Caco-2 (cell line): Measurements from ENCODE around the gene LRBA. TPM values are rescaled to one million over a fixed set of nuclear protein-coding genes. Genes with fewer than 3 reads are reported as not detected.

ENCODE experiments used
- BruUV-seq: library from RNA; stranded (reverse); fragments of 400-500 nt; replicated peaks from 2 replicates; lab custom pipeline; 2021; lab: Mats Ljungman, UMichigan
- CTCF ChIA-PET: fragments of 300-600 bp; sonication (Branson Sonifier 250); formaldehyde crosslinking; loops from one replicate; lab custom pipeline; 2022; ENCODE audit warnings: antibody characterized with exemption; lab: Charles Lee
- POLR2A ChIA-PET: fragments of 300-600 bp; sonication (Branson Sonifier 250); formaldehyde crosslinking; loops from one replicate; lab custom pipeline; 2022; ENCODE audit warnings: antibody characterized with exemption; lab: Charles Lee
- DNase-seq, 2 experiments: peaks; one replicate each; pipeline versions ENCODE4 v3.0.0 to v3.0.0-alpha.2; 2020 to 2022
- H3K27me3 ChIP-seq: replicated peaks from 2 replicates; pipeline ENCODE4 v1.6.0; 2011; ENCODE audit warnings: low read length; ENCODE audit not compliant: control insufficient read depth, insufficient read depth
- H3K36me3 ChIP-seq: 2 replicates; pipeline ENCODE4 v1.5.1; 2011; ENCODE audit warnings: low read length; ENCODE audit not compliant: control insufficient read depth, insufficient read depth
- H3K4me1 ChIP-seq: fragments of 250-450 bp; sonication (Bioruptor Pico); 2 replicates; pipeline ENCODE4 v1.5.1; 2020; ENCODE audit warnings: mild to moderate bottlenecking
- H3K4me3 ChIP-seq: 2 replicates; pipeline ENCODE4 v1.5.1; 2011; ENCODE audit warnings: low read depth, mild to moderate bottlenecking, control low read depth, low read length
- H3K9me3 ChIP-seq: fragments of 250-450 bp; sonication (Bioruptor Pico); 2 replicates; pipeline ENCODE4 v1.5.1; 2020; ENCODE audit warnings: mild to moderate bottlenecking, moderate library complexity
- H3K27ac Mint-ChIP-seq: one replicate; pipeline ENCODE4 v1.8.0; 2022; ENCODE audit warnings: mixed read lengths; ENCODE audit not compliant: unreplicated experiment
- H3K27me3 Mint-ChIP-seq: one replicate; pipeline ENCODE4 v1.8.0; 2022; ENCODE audit warnings: mixed read lengths; ENCODE audit not compliant: insufficient read depth, unreplicated experiment
- H3K36me3 Mint-ChIP-seq: one replicate; pipeline ENCODE4 v1.8.0; 2022; ENCODE audit warnings: mild to moderate bottlenecking, mixed read lengths; ENCODE audit not compliant: insufficient read depth, unreplicated experiment
- H3K4me1 Mint-ChIP-seq: one replicate; pipeline ENCODE4 v1.8.0; 2022; ENCODE audit warnings: low read depth, mixed read lengths; ENCODE audit not compliant: unreplicated experiment
- H3K4me3 Mint-ChIP-seq: one replicate; pipeline ENCODE4 v1.8.0; 2022; ENCODE audit warnings: mild to moderate bottlenecking, moderate library complexity, mixed read lengths; ENCODE audit not compliant: unreplicated experiment
- H3K9me3 Mint-ChIP-seq: one replicate; pipeline ENCODE4 v1.8.0; 2022; ENCODE audit warnings: mixed read lengths; ENCODE audit not compliant: unreplicated experiment
- CTCF ChIP-seq, 2 experiments: fragments of 200-600 bp in 1 of 2; IDR thresholded peaks; 1 replicate in 1 of 2; 2 replicates in 1 of 2; pipeline versions ENCODE4 v1.5.1 to v1.8.0; 2011 to 2022; ENCODE audit warnings: antibody characterized with exemption in 1 of 2, control low read depth in 1 of 2, inconsistent platforms in 1 of 2, low read depth in 1 of 2, low read length in 1 of 2, mild to moderate bottlenecking in 1 of 2, moderate library complexity in 1 of 2; ENCODE audit not compliant: insufficient read depth in 1 of 2, severe bottlenecking in 1 of 2, unreplicated experiment in 1 of 2
- intact Hi-C: fragments of 100-400 bp; cut with micrococcal nuclease; formaldehyde crosslinking; loops from one replicate; pipeline ENCODE4 v1.10.0; 2022; ENCODE audit not compliant: unreplicated experiment
- total RNA-seq: library from RNA; stranded (reverse); gene quantifications from 2 replicates; pipeline ENCODE4 v1.2.3, GENCODE V29; 2022

Gene LRBA
- total RNA-seq, 1 experiment from 2014 or later, result 53.2 TPM

DNA sequence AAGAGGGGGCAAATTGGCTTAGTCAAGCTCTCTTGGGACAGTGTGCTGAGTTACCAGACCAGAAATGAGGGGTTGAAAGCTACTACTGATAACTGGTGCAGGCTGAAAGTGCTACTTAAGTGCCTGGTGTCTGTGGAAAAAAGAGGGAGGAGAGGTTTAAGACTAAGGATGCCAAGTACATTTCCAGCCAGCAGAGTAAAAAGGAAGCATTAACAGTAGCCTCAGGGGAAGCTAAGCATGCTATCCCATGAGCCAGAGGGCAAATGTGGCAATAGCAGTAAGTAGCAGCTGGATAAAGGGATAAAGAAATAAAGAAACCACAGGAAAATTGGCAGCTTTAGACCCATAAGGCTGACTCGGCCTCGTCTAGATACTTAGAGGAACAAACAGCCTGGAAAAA is 629.5 kb downstream of the LRBA start:
- CTCF ChIA-PET, result no interaction called here
- intact Hi-C loops, result no loop called here
- Mint-ChIP-seq H3K4me1 (no peaks in the 10 kb centered on the region), H3K36me3 (no peaks in the 10 kb centered on the region), H3K27ac (no peak overlapping the region), H3K27me3 (no peaks in the 10 kb centered on the region), H3K9me3 (no peaks in the 10 kb centered on the region), H3K4me3 (no peak overlapping the region)
- TF ChIP-seq CTCF (IDR thresholded peaks at IDR 0.05; ENCODE audit: insufficient read depth in 1 of 2, low read depth in 1 of 2, low read length in 1 of 2, severe bottlenecking in 1 of 2, unreplicated experiment in 1 of 2), result no peak
- Histone ChIP-seq H3K9me3 (no peaks in the 10 kb centered on the region), H3K36me3 (no peaks in the 10 kb centered on the region), H3K27me3 (no peaks in the 10 kb centered on the region), H3K4me1 (no peaks in the 10 kb centered on the region), H3K4me3 (no peak overlapping the region)
- no peak for DNase-seq
- POLR2A ChIA-PET, result interaction anchor here (0.5 kb wide), 1 partner anchor 267 kb away, joined by 3 read pairs; no protein-coding TSS in a partner anchor
- no TSS peak for BruUV-seq

GRCh38 chr4:150384249-150384648 is 630.8 kb downstream of the LRBA start:
- TF ChIP-seq CTCF (IDR thresholded peaks at IDR 0.05; ENCODE audit: insufficient read depth in 1 of 2, low read depth in 1 of 2, low read length in 1 of 2, severe bottlenecking in 1 of 2, unreplicated experiment in 1 of 2), result no peak
- no peaks in the 10 kb centered on the region for H3K36me3 Mint-ChIP-seq
- no peaks in the 10 kb centered on the region for H3K36me3 ChIP-seq
- H3K4me1 Mint-ChIP-seq, result no peaks in the 10 kb centered on the region
- no peak overlapping the region for H3K4me3 Mint-ChIP-seq
- no TSS peak for BruUV-seq
- ChIA-PET POLR2A (no interaction called here), CTCF (no interaction called here)
- H3K4me1 ChIP-seq, result no peaks in the 10 kb centered on the region
- DNase-seq, result no peak
- no peaks in the 10 kb centered on the region for H3K27me3 Mint-ChIP-seq
- no peaks in the 10 kb centered on the region for H3K9me3 Mint-ChIP-seq
- no peaks in the 10 kb centered on the region for H3K27me3 ChIP-seq
- intact Hi-C loops, result no loop called here
- no peak overlapping the region for H3K4me3 ChIP-seq
- H3K27ac Mint-ChIP-seq, result no peak overlapping the region
- no peaks in the 10 kb centered on the region for H3K9me3 ChIP-seq

GRCh38 chr4:150382028-150382427 is 633.1 kb downstream of the LRBA start:
- CTCF ChIA-PET, result no interaction called here
- H3K9me3 ChIP-seq, result no peaks in the 10 kb centered on the region
- H3K27me3 ChIP-seq, result no peaks in the 10 kb centered on the region
- no peak overlapping the region for H3K4me3 ChIP-seq
- Mint-ChIP-seq H3K36me3 (no peaks in the 10 kb centered on the region), H3K27me3 (no peaks in the 10 kb centered on the region), H3K4me3 (no peak overlapping the region), H3K27ac (no peak overlapping the region), H3K4me1 (no peaks in the 10 kb centered on the region), H3K9me3 (no peaks in the 10 kb centered on the region)
- POLR2A ChIA-PET, result no interaction called here
- DNase-seq, result no peak
- H3K4me1 ChIP-seq, result no peaks in the 10 kb centered on the region
- TF ChIP-seq CTCF (IDR thresholded peaks at IDR 0.05; ENCODE audit: insufficient read depth in 1 of 2, low read depth in 1 of 2, low read length in 1 of 2, severe bottlenecking in 1 of 2, unreplicated experiment in 1 of 2), result no peak
- no peaks in the 10 kb centered on the region for H3K36me3 ChIP-seq
- no TSS peak for BruUV-seq
- intact Hi-C loops, result no loop called here
